Activated gamma-delta T cell (primary cell): Measurements from ENCODE around the gene KRTAP4-12.
"Not testable (repeated sequence)": the region's sequence is repeated elsewhere in the genome, so short reads cannot be mapped to it uniquely, and the experiment has no call there.

ENCODE experiments used
- DNase-seq: peaks from one replicate; lab custom pipeline; 2025; lab: John Stamatoyannopoulos, UW
- total RNA-seq, 2 donors: gene quantifications; one replicate each; lab custom pipeline; 2026; lab: John Stamatoyannopoulos, UW

The KRTAP4-12 gene
- total RNA-seq = 0 reads per million in 2 donors

- not testable (repeated sequence) for DNase-seq
Measured at GRCh38 chr17:41123991-41124371, at the start of gene KRTAP4-12. Gene KRTAP4-12 (minus strand): TSS chr17:41124182. CDS start chr17:41124122, 60 bp downstream.

DNA sequence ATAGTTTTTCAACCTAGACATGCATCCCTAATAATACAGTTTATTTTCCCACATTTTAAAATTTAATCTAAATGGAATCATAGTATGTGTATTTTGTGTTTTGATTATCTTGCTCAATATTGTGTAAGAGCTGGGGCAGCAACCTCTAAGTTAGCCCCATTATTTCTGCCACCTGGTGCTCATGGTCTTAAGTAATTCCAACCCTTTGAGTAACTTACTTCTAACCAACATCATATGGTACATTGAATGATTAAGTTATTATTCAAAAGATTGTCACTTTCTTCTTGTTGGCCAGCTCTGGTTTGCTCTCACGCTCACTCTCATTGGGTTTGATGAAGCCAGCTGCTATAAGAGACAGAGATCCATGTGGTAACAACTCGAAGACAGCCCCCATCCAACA is 47.9 kb upstream of the KRTAP4-12 start:
- DNase-seq = no peak

- DNase-seq = no peak
Measured at GRCh38 chr17:41168121-41168520, 44.1 kb upstream of the KRTAP4-12 start, which contains the start of gene KRTAP4-3. Gene KRTAP4-3 (minus strand): TSS chr17:41168221. CDS start chr17:41168172, 49 bp downstream.

- DNase-seq = no peak
Measured at GRCh38 chr17:41167561-41167960, 43.6 kb upstream of the KRTAP4-12 start.

DNA sequence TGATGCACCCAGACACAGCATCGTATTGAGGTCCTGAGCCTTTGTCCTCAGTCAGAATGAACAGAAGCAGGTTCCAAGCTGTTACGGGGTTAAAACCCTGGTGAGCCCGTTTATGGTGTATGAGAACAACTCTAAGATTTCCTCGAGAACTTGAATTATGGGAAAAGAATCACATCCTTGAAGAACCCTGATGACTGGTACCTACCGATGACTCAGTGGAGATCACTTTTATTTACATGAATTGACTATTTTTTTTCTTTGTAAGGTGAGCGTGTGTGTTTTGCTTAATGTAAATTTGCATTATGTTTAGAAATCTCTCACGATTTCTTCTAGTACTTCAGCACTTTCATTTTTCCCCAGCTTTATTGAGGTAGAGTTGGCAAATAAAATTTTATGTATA is 39.8 kb upstream of the KRTAP4-12 start:
- no peak for DNase-seq

DNA sequence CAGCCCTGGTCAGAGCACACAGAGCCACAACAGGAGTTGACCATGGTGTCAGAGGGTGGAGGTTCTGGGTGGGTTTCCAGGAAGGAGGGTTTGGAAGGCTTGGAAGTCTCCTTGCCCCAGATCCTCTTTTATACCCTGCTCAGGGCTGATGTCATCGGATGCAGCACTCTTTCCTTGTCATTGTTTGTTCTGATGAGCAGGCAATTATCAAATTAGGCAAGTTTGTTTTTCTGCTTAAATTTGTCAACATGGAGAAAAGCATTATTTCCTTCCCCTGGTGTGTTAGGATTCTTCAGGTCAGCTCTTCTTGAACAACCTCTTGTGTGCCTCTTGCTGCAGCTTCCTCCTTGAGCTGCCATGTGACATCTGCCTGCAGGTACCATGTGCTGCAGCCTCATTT is 36.7 kb upstream of the KRTAP4-12 start, which contains the start of gene KRTAP4-4:
Gene KRTAP4-4 (minus strand): TSS at position 101 of the 400 bp plus-strand sequence. CDS start 57 bp downstream, at position 44.
- no peak for DNase-seq

- not testable (repeated sequence) for DNase-seq
Measured at GRCh38 chr17:41160190-41160589, 36.2 kb upstream of the KRTAP4-12 start.

DNA sequence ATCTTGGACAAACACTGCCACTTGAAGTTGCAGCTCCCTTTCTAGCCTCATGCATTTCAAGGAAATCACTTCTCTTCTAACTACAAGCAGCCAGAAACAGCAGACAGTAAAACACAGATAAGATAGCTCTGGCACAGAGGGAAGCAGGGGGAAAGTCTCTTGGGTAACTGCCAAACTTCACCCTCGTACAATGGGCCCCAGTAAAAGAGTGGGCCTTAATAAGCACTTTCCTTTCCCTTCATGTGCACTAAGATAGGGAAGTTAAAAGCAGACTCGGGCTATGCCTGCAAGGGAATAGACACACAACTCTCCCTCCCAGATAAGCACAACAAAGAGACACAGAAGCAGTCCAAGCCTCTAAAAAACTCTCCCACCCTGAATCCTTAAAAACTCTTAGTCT is 29.9 kb upstream of the KRTAP4-12 start:
- DNase-seq = no peak

GRCh38 chr17:41151525-41151924 is 27.5 kb upstream of the KRTAP4-12 start:
- no peak for DNase-seq

- no peak for DNase-seq
Measured at GRCh38 chr17:41150026-41150425, 26.0 kb upstream of the KRTAP4-12 start.

- no peak for DNase-seq
Measured at GRCh38 chr17:41149652-41149985, 25.6 kb upstream of the KRTAP4-12 start, which contains the start of gene KRTAP4-5. Gene KRTAP4-5 (minus strand): TSS chr17:41149825. CDS start chr17:41149767, 58 bp downstream.

DNA sequence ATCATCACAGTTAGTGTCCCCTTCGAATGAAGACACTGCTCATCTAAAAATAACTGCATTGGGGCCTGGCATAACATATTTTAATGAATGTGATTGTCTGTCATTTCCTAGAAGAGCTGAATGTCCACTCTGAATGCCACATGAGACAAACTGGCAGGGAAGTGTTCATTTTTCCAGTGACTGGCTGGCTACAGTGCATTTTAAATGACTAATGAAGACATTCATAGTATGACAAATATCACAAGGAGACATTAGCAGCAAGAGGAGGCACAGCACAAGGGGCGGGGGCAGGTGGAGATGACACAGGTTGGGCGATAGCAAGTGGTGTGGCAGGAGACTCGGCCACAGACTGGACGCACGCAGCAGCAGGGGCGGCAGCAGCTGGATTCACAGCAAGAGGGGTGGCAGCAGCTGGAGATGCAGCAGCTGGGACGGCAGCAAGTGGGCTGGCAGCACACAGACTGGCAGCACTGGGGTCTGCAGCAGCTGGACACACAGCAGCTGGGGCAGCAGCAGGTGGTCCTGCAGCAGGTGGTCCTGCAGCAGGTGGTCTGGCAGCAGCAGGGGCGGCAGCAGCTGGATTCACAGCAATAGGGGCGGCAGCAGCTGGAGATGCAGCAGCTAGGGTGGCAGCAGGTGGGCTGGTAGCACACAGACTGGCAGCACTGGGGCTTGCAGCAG is 25.1 kb upstream of the KRTAP4-12 start:
- DNase-seq = not testable (repeated sequence)

- no peak for DNase-seq
Measured at GRCh38 chr17:41147531-41148204, 23.7 kb upstream of the KRTAP4-12 start.

DNA sequence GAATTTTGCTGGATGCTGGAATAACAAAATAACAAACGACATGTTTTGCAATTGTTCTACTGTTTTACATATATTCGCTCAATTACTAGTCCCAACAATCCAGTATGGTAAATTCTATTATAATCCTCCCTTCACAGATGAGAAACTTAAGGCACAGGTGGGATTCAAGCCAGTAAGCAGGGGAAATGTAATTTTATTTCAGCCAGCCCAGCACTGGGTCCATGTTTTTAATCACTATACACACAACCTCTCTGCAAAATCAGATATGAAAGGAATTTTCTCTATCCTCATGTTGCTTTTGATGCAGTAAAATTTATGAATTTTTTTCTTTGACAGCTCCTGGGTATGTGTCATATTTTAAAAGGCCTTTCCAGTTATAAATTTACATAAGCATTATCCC is 21.3 kb upstream of the KRTAP4-12 start:
- DNase-seq = no peak

- DNase-seq = no peak
Measured at GRCh38 chr17:41144846-41145245, 20.9 kb upstream of the KRTAP4-12 start.

DNA sequence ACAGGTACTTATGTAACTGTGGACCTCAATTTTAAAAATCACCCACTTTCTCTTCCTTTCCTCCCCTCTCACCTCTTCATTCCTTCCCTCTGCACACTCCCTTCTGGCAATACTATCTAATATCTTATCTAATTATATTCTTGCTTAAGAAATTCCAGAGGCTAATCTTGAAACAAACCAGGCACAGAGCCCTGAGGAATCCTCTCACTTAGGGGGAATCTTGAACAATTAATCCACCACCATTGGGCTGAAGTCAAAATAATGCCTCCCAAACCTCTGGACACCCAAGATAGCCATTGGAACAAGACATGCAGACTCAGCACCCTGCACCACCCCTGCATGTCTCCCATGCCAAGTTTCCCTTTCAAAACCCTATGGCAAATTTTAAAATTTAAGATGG is 17.4 kb upstream of the KRTAP4-12 start:
- DNase-seq = no peak

DNA sequence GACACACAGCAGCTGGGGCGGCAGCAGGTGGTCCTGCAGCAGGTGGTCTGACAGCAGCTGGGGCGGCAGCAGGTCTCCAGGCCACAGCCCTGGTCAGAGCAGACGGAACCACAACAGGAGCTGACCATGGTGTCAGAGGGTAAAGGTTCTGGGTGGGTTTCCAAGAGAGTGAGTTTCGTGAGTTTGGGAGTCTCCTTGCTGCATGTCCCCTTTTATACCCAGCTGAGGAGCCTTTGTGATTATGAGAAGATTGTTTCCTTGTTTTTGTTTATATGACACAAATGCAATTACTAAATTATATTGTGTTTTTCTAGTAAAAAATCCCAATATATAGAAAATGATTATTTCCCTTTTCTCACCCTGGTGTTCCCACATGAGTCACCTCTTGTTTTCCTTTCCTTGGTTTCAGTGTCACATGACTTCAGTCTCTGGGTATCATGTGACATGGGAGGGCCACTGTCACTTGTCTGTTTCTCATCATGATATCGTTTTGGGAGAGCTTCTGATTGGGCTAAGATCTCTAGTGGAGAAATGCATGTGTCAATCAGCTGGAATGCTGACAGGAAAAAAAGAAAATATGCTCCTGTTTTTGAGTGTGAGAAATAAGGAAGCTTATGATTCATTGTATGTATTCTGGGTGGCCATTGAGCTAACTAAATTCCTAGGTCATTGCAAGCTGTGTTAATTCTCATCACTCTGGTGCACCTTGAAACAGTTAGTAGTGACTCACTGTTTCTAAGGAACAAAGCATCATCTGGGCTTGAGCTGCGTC is 16.6 kb upstream of the KRTAP4-12 start, which contains the start of gene KRTAP4-6:
Gene KRTAP4-6 (minus strand): TSS at position 185 of the 772 bp plus-strand sequence. CDS start 57 bp downstream, at position 128.
- DNase-seq = no peak

- DNase-seq = not testable (repeated sequence)
Measured at GRCh38 chr17:41139865-41140264, 15.9 kb upstream of the KRTAP4-12 start.

GRCh38 chr17:41133880-41134735 is 10.1 kb upstream of the KRTAP4-12 start:
- DNase-seq = no peak

DNA sequence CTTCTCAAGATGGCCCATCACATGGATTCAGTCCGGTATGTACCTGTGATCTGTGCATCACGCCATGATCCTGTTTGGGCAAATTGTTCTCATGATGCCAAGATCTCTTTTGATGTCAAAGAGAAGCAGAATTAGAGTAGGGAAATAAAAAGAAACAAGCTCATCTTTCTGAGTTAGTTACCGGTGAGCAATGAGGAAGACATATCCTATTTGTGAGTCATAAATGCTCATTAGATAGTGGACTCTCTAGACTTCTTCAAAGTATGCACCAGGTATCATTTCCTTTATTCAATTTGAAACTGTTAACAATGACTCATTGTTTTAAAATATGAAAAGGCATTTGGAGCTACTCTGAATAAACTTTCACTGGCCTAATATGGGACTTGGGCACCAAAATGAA is 8.0 kb upstream of the KRTAP4-12 start:
- no peak for DNase-seq

GRCh38 chr17:41127371-41127770 is 3.4 kb upstream of the KRTAP4-12 start:
- no peak for DNase-seq
